GM18868 (cell line): ENCODE results near the gene UBE3B.

Experiments used
- ATAC-seq: cut with Tn5 transposase; IDR thresholded peaks from one replicate; pipeline ENCODE4 v1.9.1; 2021; ENCODE audit warnings: mild to moderate bottlenecking, moderate library complexity; ENCODE audit not compliant: unreplicated experiment

Gene UBE3B

GRCh38 chr12:109547286-109547685 lies 69.9 kb downstream of the UBE3B start:
- no peak for ATAC-seq

- no peak for ATAC-seq
Measured at GRCh38 chr12:109548258-109548657, 70.8 kb downstream of the UBE3B start.

DNA sequence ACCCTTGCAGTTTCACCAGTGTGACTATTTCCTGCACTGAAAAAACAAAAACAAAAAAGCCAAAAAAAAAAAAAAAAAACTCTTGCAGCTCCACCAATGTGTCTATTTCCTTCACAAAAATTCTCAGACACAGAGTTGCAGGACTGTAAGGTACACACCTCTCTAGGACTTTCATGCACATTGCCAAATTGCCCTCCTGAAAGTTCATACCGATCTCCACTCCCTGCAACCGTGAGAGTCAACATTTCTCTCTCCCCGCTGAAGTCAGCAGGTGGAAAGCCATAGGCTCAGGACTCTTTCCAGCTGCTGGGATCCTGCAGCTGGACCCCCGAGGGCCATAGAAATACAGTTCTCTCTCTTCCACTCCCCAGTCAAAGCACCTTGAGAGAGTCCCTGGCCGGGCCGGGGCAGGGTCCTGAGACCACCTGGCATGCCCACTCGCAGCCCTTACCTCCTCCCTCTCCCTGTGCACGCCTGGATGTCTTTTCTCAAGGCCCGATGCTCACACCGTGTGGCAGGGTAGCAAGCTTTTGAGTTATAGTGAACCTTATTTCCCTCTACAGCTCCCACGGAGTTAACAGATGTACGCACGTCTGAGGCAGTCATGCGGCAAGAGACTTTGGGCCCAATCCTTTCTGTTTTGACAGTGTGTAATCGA lies 72.3 kb downstream of the UBE3B start:
- no peak for ATAC-seq

- ATAC-seq: no peak
Measured at GRCh38 chr12:109550281-109550680, 72.8 kb downstream of the UBE3B start.

- ATAC-seq: no peak
Measured at GRCh38 chr12:109551108-109551507, 73.7 kb downstream of the UBE3B start.

GRCh38 chr12:109552971-109553370 lies 75.5 kb downstream of the UBE3B start:
- ATAC-seq: no peak

GRCh38 chr12:109553483-109553882 lies 76.0 kb downstream of the UBE3B start:
- ATAC-seq: no peak

GRCh38 chr12:109553906-109554500 lies 76.6 kb downstream of the UBE3B start:
- no peak for ATAC-seq

GRCh38 chr12:109554761-109555160 lies 77.3 kb downstream of the UBE3B start:
- ATAC-seq: no peak

DNA sequence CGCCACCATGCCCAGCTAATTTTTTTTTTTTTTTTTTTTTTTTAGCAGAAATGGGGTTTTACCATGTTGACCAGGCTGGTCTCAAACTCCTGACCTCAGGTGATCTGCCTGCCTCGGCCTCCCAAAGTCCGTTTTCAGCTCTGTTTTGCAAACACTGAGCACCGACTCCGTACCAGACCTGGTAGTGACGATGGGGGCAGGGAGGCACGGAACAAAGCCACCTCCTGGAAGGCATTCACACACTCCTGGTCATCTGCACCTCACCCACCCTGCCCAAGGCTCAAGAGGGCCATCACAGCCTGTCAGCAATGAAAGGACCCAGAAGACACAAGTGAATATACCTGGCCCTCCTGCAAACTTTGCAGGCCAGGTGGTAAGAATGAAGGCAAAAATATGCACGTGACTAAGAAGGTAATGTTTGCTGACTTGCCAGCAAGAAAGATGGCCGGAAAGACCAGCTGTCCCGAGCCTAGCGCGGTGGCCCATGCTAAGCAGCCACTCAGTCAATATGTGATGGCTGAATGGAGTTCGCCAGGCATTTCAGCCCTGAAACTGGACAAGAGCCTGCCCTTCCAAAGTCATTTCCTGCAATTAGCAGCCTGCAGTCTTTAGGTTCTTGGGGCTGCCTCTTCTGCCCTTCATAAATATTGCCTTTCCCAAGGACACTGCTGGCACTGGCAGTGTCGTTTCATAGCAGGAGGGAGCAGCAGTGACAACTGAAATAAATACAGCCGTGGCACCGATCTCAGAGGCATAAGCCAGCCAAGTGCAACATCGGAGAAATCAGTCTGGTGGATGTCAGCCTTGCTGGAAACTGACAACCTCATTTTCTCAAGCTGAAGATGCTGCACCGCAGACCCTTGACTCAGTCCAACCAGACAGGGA lies 78.2 kb downstream of the UBE3B start:
- ATAC-seq: no peak

DNA sequence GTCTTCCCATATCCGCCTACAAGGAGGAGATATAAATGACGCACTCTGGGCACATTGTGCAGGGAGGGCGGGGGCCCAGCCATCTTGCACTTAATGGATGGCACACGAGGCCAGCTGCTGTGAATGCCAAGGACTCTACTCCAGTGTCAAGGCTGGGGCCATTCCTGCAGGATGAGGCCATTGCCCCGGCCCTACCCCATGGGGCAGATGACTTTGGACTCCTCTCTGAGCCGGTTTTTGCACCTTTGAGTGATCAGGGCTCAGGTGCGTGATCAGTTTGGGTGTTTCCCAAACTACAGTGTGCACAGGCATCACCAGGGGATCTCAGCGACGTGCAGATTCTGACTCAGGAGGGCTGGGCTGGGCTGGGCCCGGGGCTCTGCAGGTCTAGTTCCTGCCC lies 79.8 kb downstream of the UBE3B start:
- ATAC-seq: no peak

- no peak for ATAC-seq
Measured at GRCh38 chr12:109557805-109558204, 80.4 kb downstream of the UBE3B start.

DNA sequence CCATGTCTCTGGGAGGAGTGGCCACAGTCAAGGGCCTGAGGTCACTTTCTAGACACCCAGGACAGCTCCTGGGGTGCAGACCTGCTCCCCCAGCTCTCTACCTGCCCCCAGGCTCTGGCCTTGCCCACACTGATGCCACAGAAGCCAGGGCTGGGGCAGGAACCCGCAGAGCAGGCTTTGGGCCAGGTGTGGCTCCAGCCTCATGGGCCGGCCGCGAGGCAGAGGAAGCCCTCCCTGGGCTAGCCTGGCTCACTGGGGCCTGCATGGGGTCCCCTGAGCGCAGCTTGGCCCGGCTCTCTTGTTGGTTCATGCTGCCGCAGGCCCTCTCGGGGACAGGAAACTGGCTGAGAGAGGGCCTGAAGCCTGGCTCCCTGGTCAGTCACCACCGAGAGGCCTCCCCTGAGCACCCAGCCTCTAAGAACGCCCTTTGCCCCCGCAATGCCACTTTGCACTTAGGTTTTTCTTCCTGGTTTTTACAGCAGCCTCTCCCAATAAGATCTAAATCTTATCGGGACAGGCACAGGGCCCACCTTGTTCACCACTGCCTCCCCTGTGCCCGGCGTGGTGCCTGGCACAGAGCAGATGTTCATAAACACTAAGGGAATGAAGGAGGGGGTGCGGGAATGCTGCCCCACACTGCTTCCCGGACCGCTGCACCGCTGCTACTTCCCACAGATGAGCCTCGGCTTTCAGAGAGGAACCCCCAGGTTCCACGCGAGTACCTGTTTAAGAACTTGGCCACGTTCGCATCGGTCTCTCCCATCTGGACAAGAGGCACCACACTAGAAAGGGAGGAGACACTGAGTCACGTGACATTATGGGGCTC lies 81.2 kb downstream of the UBE3B start:
- no peak for ATAC-seq

DNA sequence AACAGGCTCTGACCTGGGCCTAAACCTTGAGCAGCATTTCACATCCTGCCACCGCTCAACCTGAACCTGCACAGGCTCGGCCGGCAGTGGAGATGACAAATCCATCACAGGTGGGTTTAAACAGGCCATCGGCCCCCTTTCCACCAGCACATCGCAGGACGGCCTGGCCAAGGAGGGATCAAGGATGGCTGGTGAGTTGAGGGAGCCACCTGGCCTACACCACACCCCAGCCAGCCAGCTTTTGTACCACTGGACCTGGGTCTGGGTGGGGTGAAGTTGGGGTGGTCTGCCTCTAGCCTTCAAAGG lies 81.7 kb downstream of the UBE3B start:
- no peak for ATAC-seq

- ATAC-seq: no peak
Measured at GRCh38 chr12:109559601-109560000, 82.2 kb downstream of the UBE3B start.

GRCh38 chr12:109560867-109561710 lies 83.7 kb downstream of the UBE3B start:
- no peak for ATAC-seq

DNA sequence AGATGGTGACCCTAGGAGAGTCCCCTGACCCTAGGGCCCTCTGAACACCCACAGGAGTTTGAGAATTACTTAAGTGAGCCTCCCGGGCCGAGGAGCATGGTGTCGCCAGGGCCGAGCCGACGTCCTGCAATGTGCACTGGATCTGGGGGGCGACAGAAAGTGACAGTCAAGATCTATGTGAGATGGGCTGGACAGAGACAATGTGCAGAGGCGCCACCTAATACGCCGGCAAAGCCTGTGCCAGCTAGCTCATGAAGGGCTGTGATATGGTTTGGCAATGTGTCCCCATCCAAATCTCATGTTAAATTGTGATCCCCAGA lies 84.2 kb downstream of the UBE3B start:
- ATAC-seq: no peak

DNA sequence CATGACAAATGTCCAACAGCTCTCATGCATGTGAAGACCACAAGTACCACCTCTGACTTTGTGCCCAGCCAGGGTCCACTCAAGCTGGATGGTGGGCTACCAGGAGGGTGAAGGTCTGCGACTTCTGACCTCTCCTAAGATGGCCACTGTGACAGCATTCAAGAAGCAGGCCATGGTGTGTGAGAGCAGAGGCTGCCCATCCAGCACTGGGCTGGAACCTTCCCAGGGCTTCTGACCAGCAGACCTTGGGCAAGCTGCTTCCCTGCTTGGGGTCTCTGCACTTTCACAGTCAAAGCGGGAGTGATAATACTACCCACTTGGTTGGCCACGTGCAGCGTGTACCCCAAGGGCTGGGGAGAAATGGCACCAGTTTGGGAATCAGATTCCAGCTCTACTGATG lies 85.4 kb downstream of the UBE3B start:
- no peak for ATAC-seq

DNA sequence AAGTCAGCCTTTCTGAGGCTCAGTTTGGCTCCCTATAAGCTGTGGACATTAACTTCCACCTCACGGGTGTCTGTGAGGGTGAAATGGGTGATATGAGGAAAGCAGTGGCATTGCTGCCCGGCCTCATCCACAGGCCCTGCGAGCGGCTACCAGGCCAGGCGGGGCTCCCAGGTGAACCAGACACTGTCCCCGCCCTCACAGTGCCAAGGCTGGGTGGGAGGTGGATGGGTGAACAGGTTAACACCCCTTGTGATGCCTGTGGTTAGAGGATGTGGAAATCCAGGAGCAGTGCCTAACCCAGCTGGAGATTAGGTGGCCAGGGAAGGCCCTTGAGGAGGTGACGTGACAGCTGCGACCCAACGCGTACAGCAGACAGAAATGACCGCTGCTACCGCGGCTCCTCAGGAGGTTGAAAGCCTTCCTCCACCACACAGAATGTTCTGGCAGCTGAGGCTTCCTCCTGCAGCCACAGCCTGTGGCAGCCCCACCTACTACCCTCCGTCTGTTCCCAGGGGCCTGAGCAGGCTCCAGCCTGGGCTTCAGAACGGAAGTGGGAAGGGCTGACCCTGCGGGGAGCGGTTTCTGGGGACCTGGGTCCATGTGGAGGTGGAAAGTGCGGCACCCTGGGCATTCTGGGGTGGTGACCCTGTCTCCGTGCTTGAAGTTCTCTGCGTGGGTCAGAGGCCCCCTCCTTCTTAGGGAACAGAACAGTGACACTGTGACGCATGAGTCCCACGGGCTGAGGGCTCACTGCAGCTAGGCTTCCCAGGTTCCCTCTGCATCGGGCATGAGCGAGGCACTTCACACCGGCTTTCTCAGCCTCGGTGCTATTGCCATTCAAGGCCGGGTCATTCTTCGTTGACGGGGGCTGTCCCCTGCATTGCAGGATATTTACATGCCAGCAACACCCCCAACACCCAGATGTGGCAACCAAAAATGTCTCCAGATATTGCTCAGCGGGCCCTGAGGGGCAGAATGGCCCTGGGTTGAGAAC lies 86.2 kb downstream of the UBE3B start:
- ATAC-seq: no peak
